Raji (cell line): Measurements from ENCODE around the gene BCL2L14.

Experiments
- POLR2A ChIP-seq: IDR thresholded peaks from 2 replicates; pipeline ENCODE4 v1.6.1; 2011; ENCODE audit warnings: low read depth, low read length, control low read depth; ENCODE audit not compliant: insufficient read depth

Gene BCL2L14

DNA sequence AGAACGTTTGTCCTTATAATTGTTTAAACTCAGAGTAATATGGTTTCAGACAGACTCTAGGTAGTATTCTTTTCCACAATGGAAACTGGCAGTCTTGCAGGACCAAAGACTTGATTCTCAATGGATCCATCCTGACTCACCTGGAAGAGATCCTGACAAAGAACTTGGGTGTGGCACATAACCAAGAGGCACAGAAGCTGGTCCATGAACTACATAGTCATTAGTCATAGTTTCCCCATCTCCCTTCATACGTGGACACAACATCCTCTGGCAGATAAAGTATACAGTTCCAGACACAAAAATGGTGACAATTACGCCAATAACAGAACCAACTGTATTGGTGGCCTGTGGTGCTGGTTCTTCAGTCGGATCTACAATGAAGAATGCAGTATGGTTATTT, 55.8 kb downstream of the BCL2L14 start:
- TF ChIP-seq POLR2A, result no peak

DNA sequence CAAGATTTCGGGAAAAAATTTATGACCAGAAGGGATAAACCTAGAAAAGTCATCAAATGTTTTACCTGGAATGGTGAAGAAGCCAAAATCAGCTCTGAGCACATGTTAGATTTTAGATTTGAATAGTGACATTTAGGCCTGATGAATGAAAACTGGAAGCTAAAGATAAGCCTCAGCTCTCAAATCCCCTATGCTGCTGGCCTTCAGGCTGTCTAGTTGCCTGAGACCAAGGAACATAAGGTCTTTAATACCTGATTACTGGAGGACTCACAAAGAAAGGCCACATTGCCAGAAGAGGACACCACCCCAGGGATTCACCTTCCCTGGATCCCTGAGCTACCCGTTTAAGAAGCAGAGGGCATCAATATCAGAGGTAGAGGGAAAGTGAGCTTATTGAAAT, 56.6 kb downstream of the BCL2L14 start:
- TF ChIP-seq POLR2A, result no peak

DNA sequence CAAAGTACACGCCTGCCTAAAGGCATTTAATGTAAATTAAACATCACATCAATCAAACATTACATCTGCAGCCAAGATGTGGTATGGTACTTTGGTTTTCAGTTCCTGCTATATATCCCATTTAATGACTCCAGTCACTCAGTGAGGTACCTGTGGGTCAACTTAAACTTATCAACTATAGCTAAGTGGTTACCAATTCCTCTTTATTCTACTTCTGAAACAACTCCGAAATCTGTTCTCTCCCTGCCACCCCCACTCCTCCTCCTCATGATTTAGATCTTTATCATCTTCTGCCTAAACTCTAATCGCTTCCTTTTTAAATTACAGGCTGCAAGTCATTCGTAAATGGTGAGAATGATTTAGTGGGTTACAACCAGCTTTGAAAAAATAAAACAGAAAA, 57.9 kb downstream of the BCL2L14 start:
- no peak for TF ChIP-seq POLR2A

DNA sequence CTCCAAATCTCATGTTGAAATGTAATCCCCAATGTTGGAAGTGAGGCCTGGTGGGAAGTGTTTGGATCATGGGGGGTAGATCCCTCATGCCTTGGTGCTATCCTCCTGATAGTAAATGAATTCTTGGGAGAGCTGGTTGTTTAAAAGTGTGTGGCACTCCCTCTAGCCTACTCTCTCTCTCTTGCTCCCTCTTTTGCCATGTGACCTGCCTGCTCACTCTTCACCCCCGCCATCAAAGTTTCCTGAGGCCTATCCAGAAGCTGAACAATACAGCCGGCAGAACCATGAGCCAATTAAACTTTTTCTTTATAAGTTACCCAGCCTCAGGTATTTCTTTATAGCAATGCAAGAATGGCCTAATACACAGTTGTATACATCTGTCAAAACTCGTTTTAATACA, 62.5 kb downstream of the BCL2L14 start:
- TF ChIP-seq POLR2A, result no peak

DNA sequence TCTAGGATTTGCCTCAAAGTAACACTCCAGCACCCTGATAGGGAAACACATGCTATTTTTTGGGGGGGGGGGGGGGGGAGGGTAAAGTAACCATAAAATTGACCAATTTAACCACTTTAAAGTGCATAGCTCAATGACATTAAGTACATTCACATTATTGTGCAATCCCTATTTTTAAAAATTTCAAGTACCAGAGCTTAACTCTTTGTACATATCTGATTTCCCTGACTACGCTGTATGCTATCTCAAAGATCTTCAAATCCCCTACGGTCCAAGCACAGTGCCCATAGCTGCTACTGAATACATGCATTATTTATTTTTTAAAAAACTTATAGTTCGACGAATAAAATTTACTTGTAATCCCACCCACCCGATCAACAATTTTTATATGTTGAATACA, 63.0 kb downstream of the BCL2L14 start:
- TF ChIP-seq POLR2A, result no peak

DNA sequence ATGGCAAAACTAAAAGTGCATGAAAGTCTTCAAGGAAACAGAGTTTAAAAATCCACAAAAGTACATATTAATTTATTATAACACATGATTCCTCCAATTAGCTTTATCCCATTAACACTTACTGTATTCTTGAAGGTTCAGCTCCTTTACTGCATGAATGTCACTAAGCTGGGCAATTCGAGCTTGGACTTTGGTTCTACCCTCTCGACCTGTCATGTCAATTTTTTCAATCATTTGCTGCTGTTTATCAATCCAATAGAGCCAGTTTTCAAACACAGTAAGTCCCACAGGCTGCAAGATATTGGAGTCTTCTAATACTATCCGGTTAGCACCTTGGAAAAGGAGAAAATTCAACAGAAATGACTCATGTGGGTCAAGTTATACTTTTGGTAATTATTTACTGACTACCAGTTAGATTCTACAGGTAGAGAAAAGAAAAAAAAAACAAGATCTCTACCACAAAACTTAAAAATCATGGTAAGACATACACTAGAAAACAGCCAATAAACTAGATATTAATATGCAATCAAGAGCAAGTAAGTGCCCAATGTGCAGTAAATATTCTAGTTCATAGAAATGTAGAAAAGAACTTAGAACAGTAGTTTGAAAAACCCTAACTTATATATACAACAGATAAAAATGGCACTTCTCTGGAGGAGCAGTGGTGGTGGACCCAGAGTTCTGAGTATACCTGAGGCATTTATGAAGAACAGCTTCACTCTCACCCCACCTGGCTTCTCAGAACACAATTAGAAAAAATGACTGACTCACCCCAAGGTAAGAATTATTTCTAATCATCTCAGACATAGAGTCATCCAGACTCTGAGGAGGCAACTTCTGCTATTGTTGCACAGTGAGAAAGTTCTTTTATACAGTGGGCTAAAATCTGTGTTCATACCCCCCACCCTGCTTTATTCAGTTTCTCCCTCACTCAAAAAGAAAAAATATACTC, 67.7 kb downstream of the BCL2L14 start:
- no peak for TF ChIP-seq POLR2A

DNA sequence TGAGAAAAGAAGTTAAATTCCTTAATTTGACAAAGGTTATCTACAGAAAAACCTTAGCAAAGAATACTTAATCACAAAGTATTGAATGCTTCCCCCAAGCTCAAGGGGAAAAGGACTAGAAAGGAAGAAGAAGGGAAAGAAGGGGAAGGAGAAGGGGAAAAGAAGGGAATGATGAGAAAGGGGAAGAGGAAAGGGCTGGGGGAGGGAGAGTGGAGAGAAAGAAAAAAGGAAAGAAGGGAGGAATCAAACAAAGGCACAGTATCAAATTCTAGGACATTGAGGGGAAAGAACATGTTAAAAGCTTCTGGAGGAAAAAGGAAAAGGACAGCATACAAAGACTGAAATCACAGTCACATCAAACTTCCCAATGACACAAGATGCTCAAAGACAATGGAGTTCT, 70.3 kb downstream of the BCL2L14 start:
- TF ChIP-seq POLR2A, result no peak

DNA sequence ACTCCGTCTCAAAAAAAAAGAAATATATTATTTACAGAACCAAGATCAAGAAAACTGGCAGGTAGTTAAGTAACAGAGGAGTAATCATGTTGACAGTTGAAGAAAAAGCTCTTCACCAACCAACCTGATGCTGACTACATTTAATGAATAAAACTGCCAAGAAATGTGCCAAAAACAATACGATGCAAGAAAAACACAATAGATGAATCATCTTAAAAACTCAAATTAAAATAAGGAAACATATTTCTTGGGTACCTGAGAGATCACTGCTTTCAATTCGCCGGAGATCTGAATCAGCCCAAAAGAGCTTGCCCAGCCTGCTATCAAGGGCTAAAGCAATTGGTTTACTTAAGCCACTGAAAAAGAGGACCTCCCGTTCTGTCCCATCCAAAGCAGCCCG, 76.4 kb downstream of the BCL2L14 start:
- no peak for TF ChIP-seq POLR2A
